AG10803 (cell line): ENCODE results near the gene PLVAP.

Source experiments
- DNase-seq: peaks from one replicate; pipeline ENCODE4 v3.0.0; 2010; ENCODE audit warnings: low read depth
- H3K4me3 ChIP-seq: 2 replicates; pipeline ENCODE4 v1.5.1; 2011; ENCODE audit warnings: mild to moderate bottlenecking, low read length, control low read depth
- CTCF ChIP-seq: conservative IDR thresholded peaks from 2 replicates; pipeline ENCODE4 v1.5.1; 2011; ENCODE audit warnings: mild to moderate bottlenecking, low read length, control low read depth, inconsistent platforms

PLVAP gene, protein sequence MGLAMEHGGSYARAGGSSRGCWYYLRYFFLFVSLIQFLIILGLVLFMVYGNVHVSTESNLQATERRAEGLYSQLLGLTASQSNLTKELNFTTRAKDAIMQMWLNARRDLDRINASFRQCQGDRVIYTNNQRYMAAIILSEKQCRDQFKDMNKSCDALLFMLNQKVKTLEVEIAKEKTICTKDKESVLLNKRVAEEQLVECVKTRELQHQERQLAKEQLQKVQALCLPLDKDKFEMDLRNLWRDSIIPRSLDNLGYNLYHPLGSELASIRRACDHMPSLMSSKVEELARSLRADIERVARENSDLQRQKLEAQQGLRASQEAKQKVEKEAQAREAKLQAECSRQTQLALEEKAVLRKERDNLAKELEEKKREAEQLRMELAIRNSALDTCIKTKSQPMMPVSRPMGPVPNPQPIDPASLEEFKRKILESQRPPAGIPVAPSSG

GRCh38 chr19:17376935-17377600 lies at the start of gene PLVAP:
TSS of gene PLVAP (minus strand) at chr19:17377342. CDS start at chr19:17377288, 54 bp downstream.
- no peak within 1 kb of the TSS for H3K4me3 ChIP-seq
- no peak for DNase-seq
- TF ChIP-seq CTCF: no peak

DNA sequence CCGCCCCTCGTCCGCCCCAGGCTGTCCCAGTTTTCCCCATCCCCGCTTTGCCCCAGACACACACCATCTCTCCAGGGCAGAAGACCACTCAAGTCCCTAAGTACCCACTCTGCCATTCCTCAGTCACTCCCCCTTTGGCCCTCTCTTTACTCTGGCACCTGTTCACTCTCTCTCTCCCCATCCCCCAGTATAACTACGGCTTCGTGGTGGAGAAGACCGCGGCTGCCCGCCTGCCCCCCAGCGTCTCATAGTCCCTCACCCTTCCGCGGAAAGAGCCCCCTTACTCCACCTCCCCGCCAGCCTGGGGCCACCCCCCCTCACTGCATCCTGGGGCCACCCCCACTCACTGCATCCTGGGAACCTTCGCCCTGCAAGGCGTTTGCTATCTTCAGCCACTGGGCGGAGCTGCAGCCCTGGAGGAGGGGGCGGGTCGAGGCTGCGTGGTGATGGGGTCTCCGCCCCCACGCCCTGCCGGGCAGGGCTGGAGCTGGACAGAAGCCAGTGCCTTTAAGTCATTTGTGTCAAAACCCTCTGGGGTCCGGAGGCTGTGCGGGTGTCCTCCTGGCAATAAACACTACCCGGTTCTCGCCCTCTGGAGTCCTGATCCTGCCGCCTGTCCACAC lies 47.7 kb upstream of the PLVAP start:
- TF ChIP-seq CTCF: 0 out of 2 replicates have a peak, but pooled peaks have one; percentile 28
- no peak overlapping the region for H3K4me3 ChIP-seq
- DNase-seq: no peak

- TF ChIP-seq CTCF: no peak
- no peak for DNase-seq
- no peak overlapping the region for H3K4me3 ChIP-seq
Measured at GRCh38 chr19:17423429-17424208, 46.5 kb upstream of the PLVAP start.

GRCh38 chr19:17421942-17422341 lies 44.8 kb upstream of the PLVAP start:
- no peak for TF ChIP-seq CTCF
- H3K4me3 ChIP-seq: no peak overlapping the region
- no peak for DNase-seq

DNA sequence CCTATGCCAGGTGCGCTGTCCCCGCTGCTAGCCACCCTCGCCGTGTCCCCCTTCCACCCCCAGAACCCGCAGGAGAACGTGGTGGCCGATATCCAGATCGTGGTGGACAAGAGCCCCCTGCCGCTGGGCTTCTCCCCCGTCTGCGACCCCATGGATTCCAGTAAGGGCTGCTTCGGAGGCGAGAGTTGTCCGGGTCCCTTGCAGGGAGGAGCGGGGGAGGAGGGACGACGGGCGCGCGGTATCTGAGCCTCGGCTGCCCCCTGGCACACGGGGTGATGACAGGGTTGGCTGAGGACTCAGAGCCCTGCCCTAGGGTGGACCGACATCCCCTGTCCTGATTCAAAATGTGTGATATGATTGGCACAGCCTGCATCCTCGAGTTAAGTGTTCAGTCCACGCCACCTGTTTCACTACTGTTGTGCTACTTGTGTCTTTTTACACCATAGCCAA lies 43.4 kb upstream of the PLVAP start:
- H3K4me3 ChIP-seq: peak overlapping the region; percentile 82
- no peak for DNase-seq
- TF ChIP-seq CTCF: no peak; the same call in 1 of the 2 replicates

GRCh38 chr19:17419621-17420474 lies 42.7 kb upstream of the PLVAP start, which contains the start of gene MVB12A:
TSS of gene MVB12A (plus strand) at chr19:17420047. CDS start at chr19:17420136, 89 bp downstream.
- no peak for TF ChIP-seq CTCF
- peak; percentile 99 for DNase-seq
- peak within 1 kb of the TSS; percentile 82 for H3K4me3 ChIP-seq
